GM10847 (cell line): ENCODE measurements around the gene OSTF1.

Experiments used
- POLR2A ChIP-seq: IDR thresholded peaks from 2 replicates; pipeline ENCODE4 v1.6.1; 2011; ENCODE audit not compliant: insufficient read length; ENCODE audit errors: extremely low read depth

OSTF1 gene

DNA sequence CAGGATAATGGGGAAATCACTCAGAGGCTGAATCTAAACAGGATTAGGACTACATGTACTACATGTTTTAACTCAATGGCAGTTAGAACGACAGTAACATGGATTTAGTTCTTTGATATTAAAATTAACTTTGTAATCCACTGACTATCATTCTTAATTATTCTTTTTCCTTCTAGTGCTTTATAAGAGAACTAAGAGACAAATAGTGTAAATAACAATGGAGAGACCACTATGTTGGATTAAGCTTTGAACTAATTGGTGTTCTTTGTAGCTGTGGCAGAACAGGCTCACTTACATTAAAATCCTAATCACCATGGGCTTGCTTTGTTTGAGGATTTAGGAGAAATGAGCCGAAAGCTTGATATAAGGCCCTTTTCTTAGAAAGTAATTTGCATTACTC lies 19.1 kb upstream of the OSTF1 start:
- TF ChIP-seq POLR2A: no peak

DNA sequence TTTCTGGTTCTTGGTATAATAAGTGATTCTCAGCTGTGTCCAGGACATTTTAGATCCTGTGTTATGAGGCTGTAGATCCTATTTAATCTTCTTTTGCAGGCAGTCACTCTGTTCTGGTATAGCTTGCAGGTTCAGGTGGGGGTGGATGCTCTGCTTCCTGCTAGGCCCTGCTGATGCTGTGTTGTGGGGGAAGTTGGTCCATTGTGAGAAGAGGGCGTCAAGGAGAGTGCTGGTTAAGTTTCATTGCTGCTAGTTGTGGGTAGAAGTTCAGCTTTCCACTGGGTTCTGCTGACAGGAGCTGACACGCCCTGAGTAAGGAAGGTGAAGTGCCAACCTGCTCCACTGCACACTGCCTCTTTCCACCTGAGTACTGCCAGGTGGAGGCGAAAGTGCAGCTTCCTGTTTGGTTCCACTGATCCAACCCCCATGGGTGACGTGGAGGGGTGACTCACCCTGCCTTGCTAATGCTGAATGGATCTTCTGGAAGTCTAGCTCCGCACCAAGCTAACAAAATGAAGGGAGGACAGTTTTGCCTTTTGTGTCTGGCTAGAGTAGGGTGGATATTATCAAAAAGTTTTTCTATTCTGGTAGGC lies 16.7 kb upstream of the OSTF1 start:
- no peak for TF ChIP-seq POLR2A

DNA sequence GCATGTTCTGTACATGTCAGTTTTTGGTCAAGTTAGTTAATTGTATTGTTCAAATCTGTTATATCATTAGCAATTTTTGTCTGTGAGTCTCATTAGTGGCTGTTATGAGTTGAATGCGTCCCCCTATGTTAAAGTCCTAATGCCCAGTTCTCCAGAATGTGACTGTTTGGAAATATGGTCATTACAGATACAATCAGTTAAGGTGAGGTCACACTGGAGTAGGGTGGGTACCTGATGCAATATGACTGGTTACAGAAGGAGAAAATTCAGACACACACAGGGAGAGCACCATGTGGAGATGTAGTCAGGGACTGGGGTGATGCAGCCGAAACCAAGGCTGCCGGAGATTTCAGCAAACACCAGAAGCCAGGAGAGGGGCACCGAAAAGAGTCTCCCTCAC lies 15.4 kb upstream of the OSTF1 start:
- TF ChIP-seq POLR2A: no peak

DNA sequence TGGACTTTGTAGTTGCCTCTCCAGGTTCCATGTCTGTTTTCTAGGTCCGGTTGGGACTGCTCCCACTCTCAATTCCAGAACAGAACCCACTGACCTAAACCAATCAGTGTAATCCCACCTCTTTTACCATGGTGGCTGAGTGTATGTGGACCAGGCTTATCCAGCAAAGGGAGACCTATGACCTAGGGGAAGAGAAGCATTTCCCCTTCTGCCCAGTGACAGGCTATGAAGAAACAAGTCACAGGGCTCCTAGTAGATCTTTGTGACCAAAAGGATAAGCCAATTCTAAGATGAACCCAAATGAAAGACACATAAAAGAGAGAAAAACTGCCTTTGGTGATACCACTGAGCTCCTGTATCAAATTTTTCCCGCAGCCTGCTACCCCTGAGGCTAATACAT lies 6.7 kb upstream of the OSTF1 start:
- no peak for TF ChIP-seq POLR2A

DNA sequence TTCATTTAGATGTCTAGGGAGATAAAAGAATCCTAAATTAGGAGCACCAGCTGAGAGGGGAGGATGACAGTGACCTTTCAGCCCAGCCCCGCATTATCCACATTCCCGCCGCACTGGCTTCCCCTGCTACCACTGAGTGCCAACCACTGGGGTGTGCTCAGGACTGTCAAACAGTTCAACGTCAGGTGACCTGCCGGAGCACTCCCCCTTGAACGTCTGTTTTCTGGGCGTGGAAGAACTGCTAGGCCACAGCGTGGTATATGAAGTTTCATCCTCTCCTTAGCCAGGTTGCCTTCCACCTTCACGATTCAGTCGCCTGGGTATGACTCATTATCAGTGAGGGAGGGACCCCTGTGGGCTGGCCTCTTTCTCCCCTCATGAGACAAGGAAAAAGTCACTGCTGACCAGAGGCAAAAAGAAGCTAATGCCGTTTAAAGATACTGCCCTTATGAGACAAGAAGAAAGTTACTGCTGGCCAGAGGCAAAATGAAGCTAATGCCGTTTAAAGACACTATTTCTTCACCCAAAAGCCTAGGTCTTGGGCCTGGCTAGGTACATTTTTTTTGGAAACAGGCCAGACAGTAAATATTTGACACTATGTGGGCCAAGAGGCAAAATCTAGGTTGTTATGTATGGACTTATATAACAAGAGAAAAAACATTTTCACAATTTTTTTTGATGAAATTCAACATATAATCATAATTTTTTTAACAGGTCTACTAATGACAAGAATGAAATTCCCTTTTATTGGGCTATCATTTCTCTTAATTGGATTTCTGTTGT lies 4.9 kb upstream of the OSTF1 start:
- no peak for TF ChIP-seq POLR2A

DNA sequence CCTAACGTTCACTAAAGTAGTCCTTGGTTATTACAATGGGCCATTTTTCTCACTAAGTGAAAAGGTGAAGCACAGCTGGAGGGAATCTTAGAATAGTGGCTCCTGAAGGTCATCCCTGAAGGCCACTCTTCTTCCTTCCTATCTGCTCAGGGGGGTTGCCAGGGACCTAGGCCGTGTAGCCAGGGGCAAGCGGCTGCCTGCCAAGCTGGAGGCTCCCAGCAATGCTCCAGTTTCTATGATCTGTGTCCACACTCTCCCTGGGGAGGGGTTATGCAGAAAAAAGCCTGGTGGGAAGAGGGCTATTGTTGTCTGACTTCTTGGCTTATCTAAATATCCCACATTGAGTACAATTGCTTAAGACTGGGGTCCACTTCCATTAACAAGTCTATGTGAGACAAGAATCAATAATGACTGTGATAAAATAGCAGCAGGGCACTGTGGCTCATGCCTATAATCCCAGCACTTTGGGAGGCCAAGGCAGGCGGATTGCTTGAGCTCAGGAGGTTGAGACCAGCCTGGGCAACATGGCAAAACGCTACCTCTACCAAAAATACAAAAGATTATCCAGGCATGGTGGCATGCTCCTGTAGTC lies 4.1 kb upstream of the OSTF1 start:
- no peak for TF ChIP-seq POLR2A

DNA sequence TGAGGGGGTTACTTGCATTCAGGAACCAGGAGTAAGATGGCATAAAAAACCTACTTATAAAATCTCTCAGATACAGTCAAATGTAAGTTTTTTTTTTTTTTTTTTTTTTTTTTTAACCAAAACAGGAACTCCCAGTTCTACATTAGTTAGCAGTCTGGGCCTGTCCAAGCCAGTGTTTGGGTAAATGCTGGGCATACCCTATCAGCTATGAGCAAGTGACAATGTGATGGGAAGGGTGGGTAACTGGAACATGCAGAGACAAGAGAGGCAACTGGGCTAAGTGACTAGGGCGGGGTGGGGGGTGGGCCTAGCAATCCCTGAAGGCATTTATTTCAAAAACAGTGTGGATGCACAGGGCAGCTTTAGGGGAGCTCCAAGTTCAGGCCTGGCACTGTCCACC lies 2.7 kb upstream of the OSTF1 start:
- TF ChIP-seq POLR2A: no peak

DNA sequence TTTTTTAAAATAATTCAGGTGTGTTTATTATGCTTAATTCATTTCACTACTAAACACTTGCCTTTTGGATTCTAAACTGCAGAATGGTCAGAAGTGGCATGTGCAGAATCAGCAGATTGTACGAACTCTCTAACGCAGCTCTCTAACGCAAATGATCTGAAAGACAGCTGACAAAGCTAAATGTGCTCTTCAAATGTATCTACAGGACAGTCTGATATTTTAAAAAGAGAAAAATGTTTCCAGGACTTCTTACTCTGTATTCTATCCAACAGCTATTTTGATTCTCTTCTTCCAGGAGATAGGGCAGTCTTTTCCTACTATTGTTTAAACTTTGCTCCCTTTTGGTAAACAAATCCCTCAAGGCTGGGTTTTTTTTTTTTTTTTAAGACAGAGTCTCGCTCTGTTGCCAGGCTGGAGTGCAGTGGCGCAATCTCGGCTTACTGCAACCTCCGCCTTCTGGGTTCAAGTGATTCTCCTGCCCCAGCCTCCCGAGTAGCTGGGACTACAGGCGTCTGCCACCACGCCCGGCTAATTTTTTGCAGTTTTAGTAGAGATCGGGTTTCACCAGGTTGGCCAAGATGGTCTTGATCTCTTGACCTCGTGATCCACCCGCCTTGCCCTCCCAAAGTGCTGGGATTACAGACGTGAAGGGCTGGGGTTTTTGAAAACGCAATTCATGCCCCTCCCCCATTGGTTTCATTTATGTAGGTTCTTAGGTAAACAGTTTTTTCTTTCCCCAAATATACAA lies 1.6 kb upstream of the OSTF1 start:
- TF ChIP-seq POLR2A: no peak

DNA sequence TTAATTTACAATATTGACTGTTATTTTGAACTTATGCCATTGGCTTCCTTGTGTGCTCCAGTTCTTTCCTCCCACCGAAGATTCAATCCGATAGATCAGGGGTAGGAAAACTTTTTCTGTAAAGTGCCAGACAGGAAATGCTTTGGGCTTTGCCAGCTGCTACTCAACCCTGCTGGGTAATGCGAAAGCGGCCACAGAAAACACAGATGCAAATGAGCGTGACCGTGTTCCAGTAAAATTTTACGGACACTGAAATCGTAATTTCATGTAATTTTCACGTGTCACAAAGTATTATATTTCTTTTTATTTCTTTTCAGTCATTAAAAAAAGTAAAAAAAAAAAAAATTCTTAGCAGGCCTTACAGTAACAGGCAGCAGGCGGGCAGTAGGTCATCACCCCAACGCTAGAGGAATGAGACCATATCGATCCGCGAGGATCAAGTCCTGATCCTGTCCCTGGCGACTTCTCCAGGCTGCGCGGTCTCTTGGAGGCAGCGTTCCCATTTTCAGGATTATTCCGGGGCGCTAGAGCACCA lies 958 bp upstream of the OSTF1 start:
- TF ChIP-seq POLR2A: no peak

DNA sequence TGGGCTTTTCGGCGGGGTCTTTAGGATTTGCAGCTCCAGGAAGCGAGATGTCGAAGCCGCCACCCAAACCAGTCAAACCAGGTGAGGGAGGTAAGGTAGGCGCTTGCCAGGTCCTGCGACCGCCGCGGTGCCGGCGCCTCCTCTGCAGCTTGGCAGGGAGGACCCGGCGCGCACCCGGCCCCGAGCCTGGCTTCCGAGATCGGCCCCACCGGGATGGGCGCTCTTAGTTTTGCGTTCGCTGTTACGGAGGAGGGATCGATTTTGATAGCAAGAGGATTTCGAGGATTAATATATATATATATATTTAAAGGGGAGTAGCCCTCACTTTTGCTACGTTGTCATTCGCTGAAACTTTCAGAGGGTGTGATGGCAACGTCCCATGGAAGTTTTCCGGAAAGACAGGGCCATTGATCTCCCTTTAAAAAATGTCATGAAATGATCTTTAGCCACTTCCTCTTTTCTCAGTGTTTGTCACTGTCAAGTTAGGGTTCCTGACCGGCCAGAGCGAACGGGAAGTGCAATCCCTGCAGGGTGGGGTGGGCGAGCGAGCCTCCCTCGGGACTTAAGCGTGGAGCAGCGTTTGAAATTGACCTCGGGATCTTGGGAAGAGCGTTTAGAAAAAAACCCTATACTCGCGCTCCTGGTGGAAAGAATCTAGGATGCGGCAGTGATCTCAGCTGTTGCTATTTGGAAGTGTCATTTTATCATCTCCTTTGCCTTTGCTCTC lies 495 bp downstream of the OSTF1 start:
- TF ChIP-seq POLR2A: no peak

DNA sequence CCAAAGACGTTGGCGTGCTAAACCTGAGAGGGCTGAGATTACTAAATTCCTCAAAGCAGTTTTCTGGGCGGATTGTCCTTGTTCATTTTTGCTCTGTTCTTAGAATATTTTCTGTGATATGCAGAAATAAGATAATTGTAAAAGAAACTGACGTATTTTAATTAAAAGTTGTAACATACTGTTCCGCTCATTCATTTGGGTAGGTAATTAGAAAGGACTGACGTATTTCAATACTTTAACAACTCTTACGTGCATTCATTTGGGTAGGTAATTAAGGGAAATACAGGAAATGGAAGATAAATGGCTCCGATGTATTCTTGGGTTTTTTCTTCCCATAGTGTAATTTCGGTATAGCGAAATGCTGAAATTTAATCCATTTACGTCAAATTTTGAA lies 1.1 kb downstream of the OSTF1 start:
- TF ChIP-seq POLR2A: no peak

DNA sequence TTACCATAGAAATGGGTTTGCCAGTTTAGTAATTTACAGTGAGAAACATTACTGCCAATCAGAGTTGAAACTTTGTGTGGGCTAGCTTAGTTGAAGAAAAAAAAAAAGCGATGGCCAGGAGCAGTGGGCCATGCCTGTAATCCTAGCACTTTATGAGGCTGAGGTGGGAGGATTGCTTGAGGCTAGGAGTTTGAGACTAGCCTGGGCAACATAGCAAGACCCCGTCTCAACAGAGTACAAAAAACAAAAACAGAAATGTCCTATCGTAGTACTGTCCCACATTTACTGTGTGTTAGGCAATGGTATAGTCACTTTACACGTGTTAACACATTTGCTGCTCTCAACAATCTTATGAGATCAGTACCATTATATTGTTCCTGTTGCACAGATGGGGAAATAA lies 2.3 kb downstream of the OSTF1 start:
- TF ChIP-seq POLR2A: no peak

DNA sequence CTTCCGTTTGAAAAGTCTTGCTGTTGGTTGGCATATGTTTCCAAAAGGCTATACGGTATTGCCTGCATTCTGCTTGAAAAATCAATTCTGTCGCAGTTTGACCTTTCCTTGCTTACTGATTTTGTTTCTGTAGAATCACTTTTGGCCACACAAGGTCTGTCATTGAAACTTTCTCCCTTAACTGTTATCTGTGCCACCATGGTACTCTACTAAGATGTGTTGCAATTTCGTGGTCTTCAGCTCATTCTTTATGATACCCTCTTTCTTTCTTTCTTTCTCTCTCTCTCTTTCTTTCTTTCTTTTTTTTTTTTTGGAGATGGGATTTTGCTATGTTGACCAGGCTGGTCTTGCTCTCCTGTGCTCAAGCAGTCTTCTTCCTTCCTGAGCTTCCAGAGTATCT lies 4.5 kb downstream of the OSTF1 start:
- no peak for TF ChIP-seq POLR2A

DNA sequence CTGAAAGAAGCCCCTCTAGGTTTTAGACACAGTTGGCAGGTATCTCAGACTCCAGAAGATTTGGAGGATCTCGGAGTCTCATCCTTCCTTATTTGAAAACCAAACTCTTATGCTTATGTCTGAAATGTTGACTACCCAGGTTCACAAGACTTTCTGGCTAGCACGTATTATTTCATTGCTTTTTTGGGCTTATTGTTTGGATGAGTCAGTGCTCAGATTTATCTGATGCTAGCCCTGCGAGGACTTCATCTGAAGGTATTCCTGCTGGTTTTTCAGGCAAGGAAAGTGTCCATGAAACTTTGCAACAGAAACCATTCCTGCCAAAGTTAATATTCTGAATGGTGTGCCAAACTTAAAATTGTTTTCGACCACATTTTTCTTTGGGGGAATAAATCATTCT lies 8.5 kb downstream of the OSTF1 start:
- TF ChIP-seq POLR2A: no peak

DNA sequence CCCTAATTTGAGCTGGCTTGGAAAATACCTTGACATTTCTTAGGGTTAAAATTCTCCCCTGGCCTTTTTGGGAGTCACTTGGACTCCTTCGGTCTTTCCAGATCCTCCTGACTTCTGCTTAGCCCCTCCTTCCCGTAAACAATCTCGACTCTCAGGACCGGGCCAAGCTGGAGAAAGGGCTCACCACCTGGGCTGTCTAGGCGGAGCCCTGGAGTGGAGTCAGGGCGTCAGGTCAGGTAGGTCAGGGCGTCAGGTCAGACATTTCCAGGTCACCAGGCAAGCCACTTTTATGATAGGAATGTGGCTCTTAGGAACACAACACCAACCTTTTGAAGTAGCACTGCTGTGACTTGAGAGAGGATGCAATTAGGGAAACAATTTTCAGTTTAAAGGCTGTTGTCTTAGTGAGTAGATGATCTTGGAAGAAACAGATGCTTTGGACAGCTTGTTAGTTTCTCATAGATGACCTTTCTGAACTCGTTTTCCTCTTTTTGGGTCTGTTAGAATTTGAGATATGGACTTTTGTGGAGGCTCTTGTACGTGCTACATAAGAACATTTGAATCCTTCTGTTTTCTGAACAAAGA lies 12.8 kb downstream of the OSTF1 start:
- TF ChIP-seq POLR2A: no peak

DNA sequence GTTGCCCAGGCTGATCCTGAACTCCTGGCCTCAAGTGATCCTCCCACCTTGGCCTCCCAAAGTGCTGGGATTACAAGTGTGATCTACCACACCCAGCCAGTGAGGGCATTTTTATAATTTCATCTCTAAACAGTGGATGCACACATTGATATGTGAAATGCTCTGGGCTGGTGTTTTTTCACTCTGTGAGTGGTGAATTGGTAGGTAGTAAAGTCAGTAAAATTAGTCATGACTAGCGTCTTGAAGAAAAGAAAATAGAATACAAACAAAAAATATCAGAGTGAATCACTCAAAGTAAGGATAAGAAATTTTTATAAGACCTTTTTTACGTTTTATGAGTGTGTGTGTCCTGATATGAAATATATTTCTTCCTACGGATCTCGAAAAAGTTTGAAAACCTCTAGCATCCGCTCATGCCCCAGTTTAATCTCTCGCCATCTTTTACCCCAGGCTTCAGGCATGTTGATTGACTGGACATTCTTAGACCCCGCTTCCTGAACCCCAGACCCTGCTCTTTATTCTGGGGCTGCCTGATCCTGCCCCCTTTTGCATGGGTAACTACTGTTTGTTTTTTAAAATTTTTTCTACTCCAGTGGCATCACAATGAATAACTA lies 14.0 kb downstream of the OSTF1 start:
- no peak for TF ChIP-seq POLR2A
